Measurements from ENCODE around the gene UBE2Z. TPM values are rescaled to one million over a fixed set of nuclear protein-coding genes. Genes with fewer than 3 reads are reported as not detected.
A peak's percentile ranks its signal among the peaks of the same experiment; 100 is the strongest.

Gene UBE2Z
- total RNA-seq, 2 donors from 2014 or later, result 90.2 to 99.0 TPM

DNA sequence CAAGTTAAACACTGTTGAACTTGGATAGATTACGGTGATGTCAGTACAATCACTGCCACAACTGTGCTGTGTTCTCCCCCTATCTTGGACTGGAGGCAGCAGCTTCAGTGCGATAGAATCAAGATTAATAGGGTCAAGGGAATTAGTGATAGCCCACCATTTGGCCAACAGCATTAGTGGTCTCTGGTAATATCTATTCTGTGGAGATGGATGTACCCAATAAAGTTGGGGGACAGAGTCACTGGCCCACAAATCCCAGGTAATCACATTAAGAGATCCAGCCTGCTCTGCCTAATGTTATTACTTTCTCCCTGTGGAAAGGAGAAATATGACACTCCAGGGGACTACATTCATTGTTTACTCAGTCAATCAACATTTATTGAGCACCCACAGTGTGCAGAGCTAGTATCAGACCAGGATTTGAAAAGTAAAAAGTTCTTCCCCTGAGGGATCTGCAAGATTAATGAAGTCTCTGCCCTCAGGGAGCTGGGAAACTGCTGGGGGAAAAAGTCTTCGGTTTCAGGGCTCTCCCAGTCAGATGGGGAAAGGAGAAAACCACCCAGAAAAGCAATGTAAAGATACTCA is 39.2 kb upstream of the UBE2Z start:
- no peak overlapping the region for H3K27ac ChIP-seq (ENCODE audit: low read depth, low read length)
- peaks cover 52% of the 10 kb centered on the region for H3K4me1 Mint-ChIP-seq
- H3K9me3 Mint-ChIP-seq, result no peaks in the 10 kb centered on the region

DNA sequence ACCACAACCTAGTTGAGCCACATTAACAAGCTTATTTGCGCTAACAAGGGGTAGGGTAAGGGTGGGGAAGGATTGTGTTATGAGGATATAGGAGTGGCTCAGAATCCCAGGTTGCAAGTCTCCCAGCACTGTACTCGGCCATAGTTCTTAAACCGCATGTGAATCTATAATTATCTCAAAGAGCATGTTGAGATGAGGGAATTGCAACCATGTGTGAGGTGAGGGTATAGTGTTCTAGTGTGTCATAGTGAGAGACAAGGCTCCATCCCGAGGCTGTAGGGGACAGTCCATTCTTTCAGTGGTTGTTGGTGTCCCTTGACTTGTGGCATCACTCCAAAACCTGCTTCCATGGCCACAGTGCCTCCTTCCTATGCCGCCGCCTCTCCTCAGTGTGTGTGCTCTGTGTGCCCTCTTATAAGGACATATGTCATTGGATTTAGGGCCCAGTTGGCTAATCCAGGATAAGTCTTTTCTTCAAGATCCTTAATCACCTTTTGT is 38.3 kb upstream of the UBE2Z start:
- Histone ChIP-seq H3K9ac (ENCODE audit: extremely low read depth, low read length, poor library complexity, severe bottlenecking) (no peak overlapping the region), H3K27me3 (ENCODE audit: control insufficient read depth, insufficient read depth, low read length, poor library complexity, severe bottlenecking) (no peaks in the 10 kb centered on the region), H3K4me1 (ENCODE audit: control insufficient read depth, insufficient read depth, low read length) (peaks cover 23% of the 10 kb centered on the region), H3K9me3 (ENCODE audit: control insufficient read depth, low read length) (no peaks in the 10 kb centered on the region), H3K36me3 (ENCODE audit: control insufficient read depth, insufficient read depth, low read length) (no peaks in the 10 kb centered on the region), H3K27ac (ENCODE audit: low read depth, low read length) (no peak overlapping the region), H3K4me3 (ENCODE audit: low read length) (no peak overlapping the region)
- Mint-ChIP-seq H3K4me3 (no peak overlapping the region), H3K4me1 (peaks cover 49% of the 10 kb centered on the region), H3K27me3 (ENCODE audit: insufficient read depth) (no peaks in the 10 kb centered on the region), H3K36me3 (ENCODE audit: low read depth) (peaks cover 9% of the 10 kb centered on the region), H3K27ac (peak overlapping the region; percentile 26), H3K9me3 (no peaks in the 10 kb centered on the region)
- TF ChIP-seq, protein P1, sequence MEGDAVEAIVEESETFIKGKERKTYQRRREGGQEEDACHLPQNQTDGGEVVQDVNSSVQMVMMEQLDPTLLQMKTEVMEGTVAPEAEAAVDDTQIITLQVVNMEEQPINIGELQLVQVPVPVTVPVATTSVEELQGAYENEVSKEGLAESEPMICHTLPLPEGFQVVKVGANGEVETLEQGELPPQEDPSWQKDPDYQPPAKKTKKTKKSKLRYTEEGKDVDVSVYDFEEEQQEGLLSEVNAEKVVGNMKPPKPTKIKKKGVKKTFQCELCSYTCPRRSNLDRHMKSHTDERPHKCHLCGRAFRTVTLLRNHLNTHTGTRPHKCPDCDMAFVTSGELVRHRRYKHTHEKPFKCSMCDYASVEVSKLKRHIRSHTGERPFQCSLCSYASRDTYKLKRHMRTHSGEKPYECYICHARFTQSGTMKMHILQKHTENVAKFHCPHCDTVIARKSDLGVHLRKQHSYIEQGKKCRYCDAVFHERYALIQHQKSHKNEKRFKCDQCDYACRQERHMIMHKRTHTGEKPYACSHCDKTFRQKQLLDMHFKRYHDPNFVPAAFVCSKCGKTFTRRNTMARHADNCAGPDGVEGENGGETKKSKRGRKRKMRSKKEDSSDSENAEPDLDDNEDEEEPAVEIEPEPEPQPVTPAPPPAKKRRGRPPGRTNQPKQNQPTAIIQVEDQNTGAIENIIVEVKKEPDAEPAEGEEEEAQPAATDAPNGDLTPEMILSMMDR (conservative IDR thresholded peaks at IDR 0.05), result no peak
- DNase-seq, result no peak
- 95% methylated on average over 4 to 6 of the region's 6 CpGs for WGBS, 2 experiments (ENCODE audit: insufficient coverage in 1 of 2, insufficient read length in 1 of 2)

More for the DNA sequence above, 39.2 kb upstream of the UBE2Z start:
- no peaks in the 10 kb centered on the region for H3K9me3 ChIP-seq (ENCODE audit: control insufficient read depth, low read length)
- Mint-ChIP-seq H3K4me3 (no peak overlapping the region), H3K36me3 (ENCODE audit: low read depth) (peaks cover 17% of the 10 kb centered on the region), H3K27ac (peak overlapping the region; percentile 26), H3K27me3 (ENCODE audit: insufficient read depth) (no peaks in the 10 kb centered on the region)
- no peak overlapping the region for H3K9ac ChIP-seq (ENCODE audit: extremely low read depth, low read length, poor library complexity, severe bottlenecking)
- no peaks in the 10 kb centered on the region for H3K36me3 ChIP-seq (ENCODE audit: control insufficient read depth, insufficient read depth, low read length)
- no peaks in the 10 kb centered on the region for H3K27me3 ChIP-seq (ENCODE audit: control insufficient read depth, insufficient read depth, low read length, poor library complexity, severe bottlenecking)
- DNase-seq, result no peak
- peaks cover 23% of the 10 kb centered on the region for H3K4me1 ChIP-seq (ENCODE audit: control insufficient read depth, insufficient read depth, low read length)
- no peak overlapping the region for H3K4me3 ChIP-seq (ENCODE audit: low read length)
- WGBS, 2 experiments (ENCODE audit: insufficient coverage in 1 of 2, insufficient read length in 1 of 2), result 80 to 86% methylated on average over 1 to 3 of the region's 3 CpGs
- TF ChIP-seq, protein P1 (conservative IDR thresholded peaks at IDR 0.05), result no peak

DNA sequence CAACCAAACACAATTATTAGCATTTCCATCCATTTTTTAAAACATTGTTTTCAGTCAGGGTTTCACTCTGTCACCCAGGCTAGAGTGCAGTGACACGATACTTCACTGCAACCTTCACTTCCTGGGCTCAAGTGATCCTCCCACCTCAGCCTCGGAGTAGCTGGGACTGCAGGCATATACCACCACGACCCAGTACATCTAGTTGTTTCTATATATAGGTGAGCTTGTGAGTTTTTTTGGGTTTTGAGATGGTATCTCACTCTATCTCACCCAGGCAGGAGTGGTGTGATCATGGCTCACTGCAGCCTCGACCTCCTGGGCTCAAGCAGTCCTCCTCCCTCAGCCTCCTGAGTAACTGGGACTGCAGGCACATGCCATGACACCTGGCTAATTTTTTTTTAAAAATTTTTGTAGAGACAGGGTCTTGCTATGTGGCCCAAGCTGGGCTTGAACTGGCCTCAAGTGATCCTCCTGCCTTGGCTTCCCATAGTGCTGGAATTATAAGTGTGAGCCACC is 37.1 kb upstream of the UBE2Z start:
- no peak overlapping the region for H3K27ac ChIP-seq (ENCODE audit: low read depth, low read length)

More for the DNA sequence above, 37.1 kb upstream of the UBE2Z start:
- Histone ChIP-seq H3K36me3 (ENCODE audit: control insufficient read depth, insufficient read depth, low read length) (no peaks in the 10 kb centered on the region), H3K9ac (ENCODE audit: extremely low read depth, low read length, poor library complexity, severe bottlenecking) (no peak overlapping the region), H3K9me3 (ENCODE audit: control insufficient read depth, low read length) (no peaks in the 10 kb centered on the region), H3K27me3 (ENCODE audit: control insufficient read depth, insufficient read depth, low read length, poor library complexity, severe bottlenecking) (no peaks in the 10 kb centered on the region), H3K4me3 (ENCODE audit: low read length) (no peak overlapping the region), H3K4me1 (ENCODE audit: control insufficient read depth, insufficient read depth, low read length) (peaks cover 23% of the 10 kb centered on the region)
- Mint-ChIP-seq H3K27me3 (ENCODE audit: insufficient read depth) (no peaks in the 10 kb centered on the region), H3K4me3 (peak overlapping the region; percentile 40), H3K27ac (no peak overlapping the region), H3K9me3 (no peaks in the 10 kb centered on the region), H3K4me1 (peaks cover 47% of the 10 kb centered on the region), H3K36me3 (ENCODE audit: low read depth) (peaks cover 2% of the 10 kb centered on the region)
- 99 to 100% methylated on average over 1 to 3 of the region's 4 CpGs for WGBS, 2 experiments (ENCODE audit: insufficient coverage in 1 of 2, insufficient read length in 1 of 2)
- no peak for DNase-seq
- TF ChIP-seq, protein P1 (conservative IDR thresholded peaks at IDR 0.05), result no peak

All from endodermal cell (in vitro differentiated cells).